ENCODE data around the gene ANKRD40.

Gene ANKRD40

DNA sequence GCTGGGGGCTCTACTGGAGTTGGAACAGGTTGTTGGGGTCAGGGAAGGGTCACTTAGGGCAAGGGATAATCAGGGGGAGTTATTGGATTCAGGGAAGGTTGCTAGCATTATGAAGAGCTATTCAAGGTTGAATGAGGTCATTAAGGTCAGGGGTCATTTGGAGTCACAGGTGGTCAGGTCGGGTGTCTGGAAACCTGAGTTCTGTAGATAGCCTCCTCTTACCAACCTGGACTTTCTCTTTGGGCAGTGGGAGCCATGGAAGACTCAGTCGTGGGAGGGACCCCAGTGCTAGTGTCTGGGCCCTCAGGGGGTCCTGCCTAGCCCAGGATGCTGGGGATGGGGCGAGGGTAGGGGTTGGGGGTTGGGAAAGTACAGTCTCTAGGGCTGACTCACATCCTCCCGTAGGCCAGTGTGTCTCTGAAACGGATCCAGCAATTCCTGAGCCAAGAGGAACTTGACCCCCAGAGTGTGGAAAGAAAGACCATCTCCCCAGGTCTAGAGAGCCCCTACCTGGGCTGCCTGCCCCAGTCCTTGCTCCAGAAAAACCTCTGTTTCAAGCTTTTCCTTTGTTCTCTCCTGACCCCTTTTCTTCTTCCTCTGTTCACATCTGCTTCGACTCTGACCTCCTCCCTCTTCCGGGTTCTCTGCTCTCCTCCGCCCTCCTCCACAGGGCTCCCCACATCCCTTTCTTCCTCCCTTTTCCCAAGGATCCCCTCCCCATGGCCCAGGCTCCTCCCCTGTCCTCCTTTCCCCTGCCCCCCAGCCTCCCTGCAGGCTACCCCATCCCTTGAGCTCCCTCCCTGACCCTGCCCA lies 39.5 kb downstream of the ANKRD40 start:
- DNase-seq: no peak

DNA sequence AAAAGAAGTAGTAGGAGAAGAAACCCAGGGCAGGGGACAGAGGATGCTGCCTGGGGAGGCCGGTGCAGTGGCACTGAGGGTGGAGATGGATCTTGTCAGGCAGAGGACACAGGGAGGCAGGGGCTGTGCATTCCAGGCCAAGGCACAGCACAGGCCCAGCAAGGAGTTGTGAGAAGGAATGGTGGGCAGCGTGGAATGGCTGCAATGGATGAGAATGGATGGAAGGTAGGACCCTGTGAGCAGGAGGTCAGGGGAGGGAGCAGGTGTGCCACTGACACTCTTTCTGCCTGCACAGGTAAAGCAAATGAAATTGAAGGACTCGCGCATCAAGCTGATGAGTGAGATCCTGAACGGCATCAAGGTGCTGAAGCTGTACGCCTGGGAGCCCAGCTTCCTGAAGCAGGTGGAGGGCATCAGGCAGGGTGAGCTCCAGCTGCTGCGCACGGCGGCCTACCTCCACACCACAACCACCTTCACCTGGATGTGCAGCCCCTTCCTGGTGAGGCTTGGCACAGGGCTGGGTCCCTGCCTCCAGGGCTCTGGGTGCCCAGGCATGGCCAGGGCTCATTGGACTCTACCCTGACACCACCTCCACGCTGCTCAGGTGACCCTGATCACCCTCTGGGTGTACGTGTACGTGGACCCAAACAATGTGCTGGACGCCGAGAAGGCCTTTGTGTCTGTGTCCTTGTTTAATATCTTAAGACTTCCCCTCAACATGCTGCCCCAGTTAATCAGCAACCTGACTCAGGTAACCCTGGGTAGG lies 40.3 kb downstream of the ANKRD40 start:
- no peak for DNase-seq

DNA sequence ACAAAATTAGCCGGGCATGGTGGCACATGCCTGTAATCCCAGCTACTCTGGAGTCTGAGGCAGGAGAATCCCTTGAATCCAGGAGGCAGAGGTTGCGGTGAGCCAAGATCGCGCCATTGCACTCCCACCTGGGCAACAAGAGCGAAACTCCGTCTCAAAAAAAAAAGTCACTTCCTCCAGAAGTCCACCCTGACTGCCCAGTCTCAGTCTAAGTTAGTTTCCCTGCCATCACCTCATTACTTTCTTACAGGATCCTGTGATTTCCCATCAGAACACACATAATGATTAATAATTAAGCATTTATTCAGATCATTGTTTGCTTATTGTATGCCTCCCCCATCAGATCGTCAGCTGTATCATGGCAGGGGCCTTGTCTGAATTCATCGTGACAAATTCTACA lies 41.4 kb downstream of the ANKRD40 start:
- no peak for DNase-seq

DNA sequence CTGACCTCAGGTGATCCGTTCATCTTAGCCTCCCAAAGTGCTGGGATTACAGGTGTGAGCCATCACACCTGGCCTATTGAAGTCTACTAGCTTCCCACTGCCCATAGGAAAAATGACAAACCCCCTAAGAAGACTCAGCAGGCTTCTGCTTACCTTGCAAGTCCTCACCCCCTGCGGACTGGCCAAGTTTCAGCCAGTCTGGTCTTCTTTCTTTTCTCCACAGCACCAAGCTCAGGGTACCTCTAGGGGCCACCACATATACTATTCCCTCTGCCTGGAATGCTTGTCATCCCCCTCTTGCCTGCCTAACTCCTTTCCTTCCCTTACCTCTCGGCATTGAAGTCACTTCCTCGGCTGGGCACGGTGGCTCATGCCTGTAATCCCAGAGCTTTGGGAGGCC lies 41.9 kb downstream of the ANKRD40 start:
- DNase-seq: no peak

DNA sequence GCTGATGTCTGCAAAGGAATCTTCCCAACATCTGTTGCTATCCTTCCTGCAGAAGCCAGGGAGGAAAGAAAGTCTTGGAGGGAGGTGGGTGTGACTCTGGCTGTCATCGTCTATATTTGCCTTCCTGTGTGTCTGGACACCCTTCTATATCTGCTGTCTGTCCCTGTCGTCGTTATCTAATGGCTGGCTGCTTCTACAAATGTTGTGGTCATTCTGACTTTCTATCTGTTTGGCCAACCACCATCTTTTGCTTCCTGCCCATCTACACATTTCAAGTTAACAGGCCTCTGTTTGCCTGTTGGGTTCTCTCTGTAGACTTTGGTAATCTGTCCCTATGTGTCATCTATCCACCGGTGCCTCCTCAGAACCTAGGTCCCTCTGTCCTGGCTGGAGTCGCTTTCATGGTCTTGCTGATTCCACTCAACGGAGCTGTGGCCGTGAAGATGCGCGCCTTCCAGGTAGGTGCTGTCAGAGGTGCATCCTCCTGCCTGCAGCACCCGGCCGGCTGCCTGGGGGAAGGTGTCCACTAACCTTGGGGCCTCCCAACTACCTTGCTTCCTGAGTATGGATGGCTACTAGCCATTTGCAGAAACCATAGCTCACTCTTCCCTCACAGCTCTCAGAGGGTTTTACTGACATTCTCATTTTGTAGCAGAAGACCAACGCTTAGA lies 42.8 kb downstream of the ANKRD40 start:
- no peak for DNase-seq

DNA sequence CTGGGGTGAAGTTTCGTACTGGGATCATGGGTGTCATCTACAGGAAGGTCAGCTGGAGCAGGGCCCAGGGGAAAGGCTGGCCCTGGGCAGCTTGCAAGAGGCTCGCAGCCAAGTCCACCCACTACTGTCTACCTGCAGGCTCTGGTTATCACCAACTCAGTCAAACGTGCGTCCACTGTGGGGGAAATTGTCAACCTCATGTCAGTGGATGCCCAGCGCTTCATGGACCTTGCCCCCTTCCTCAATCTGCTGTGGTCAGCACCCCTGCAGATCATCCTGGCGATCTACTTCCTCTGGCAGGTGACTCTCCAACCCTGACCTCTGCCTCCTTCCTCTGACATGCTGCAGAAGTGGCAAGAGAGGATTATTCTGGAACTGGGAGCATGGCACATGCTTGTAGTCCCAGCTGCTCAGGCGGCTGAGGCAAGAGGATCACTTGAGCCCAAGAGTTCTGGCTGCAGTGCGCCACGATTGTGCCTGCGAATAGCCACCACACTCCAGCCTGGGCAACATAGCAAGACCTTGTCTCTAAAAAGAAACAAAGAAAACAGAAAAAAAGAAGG lies 43.8 kb downstream of the ANKRD40 start:
- no peak for DNase-seq

DNA sequence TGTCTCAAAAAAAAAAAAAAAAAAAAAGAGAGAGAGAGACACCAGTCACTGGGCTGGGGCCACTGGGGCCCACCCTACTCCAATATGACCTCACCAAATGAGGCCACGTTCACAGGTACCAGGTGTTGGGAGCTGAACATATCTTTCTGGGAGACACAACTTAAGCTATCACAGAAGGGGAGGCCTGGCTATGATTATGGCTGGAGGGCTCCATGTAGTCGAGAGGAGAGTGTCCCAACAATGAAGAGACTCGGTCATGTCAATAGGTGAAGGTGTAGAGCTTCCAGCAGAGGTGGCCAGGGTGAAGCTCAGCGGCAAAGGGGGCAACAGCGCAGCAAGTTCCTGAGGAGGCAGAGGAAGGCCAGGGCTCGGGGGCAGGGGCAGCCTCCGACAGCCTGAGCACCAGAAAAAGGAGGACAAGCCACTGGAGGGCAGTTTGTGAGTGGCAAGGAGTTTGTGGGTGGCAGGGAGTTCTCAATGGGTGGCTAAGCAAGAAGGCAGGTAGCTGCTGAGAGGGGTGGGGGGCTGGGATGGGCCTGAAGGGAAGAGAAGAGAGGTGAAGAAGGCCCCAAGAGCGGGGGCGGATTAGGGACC lies 45.0 kb downstream of the ANKRD40 start:
- no peak for DNase-seq

DNA sequence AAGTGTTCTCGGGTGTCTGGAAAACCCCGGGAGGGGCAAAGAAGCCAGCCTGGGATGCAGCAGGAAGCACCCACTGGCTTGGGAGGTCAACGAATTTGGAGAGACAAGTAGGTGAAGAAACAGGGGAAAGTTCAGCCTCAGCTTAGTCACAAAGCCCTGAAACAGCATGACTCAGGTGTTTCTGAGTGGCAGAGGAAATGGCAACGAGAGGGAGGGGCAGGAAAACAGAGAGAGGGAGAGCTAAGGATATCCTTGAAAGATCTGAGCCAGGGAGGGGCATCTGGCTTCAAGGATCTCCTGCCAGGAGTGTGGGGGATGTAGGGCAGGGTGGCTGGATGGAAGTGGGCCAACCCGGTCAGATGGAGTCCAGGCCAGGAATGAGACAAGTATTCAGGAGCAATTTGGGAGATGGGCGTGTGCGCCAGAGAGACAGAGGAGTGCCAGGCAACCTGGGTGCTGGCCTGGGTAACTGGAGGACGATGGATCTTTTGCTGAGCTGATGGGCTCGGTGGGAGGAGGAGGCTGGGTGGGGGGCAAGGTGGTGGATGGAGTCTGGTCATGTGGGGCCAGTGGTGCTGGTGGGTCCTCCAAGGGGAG lies 45.8 kb downstream of the ANKRD40 start:
- no peak for DNase-seq

DNA sequence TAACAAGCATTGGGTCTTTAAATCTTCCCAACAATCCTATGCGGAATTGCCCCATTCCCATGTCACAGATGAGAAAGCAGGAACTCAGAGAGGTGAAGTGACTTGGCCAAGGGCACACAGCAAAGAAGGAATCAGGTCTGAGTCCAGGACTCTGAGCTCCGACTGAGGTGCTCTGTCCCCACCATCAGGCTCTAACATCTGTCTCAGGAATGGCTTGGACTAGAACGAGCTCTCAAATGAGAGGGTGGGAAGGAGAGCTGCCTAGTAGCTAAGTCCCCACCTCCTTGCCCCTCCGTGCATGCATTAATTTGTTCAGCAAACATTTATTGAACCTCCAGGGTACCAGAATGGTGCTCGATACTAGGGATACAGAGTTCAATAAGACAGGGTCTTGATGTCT lies 46.4 kb downstream of the ANKRD40 start:
- DNase-seq: no peak

DNA sequence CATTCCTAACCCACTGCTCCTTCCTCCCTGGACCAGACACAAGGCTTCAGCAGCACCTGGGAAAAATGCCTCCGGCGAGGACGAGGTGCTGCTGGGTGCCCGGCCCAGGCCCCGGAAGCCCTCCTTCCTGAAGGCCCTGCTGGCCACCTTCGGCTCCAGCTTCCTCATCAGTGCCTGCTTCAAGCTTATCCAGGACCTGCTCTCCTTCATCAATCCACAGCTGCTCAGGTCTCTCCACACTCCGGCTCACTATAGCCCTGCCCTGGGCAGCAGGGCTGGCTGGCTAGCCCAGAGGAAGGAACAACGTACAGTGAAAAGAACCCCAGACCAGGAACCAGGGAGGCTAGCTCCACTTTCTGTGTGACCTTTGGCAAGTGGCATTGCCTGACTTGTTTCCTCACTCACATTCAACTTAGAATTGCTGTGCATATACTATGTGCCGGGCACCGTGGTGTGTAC lies 46.8 kb downstream of the ANKRD40 start:
- no peak for DNase-seq

DNA sequence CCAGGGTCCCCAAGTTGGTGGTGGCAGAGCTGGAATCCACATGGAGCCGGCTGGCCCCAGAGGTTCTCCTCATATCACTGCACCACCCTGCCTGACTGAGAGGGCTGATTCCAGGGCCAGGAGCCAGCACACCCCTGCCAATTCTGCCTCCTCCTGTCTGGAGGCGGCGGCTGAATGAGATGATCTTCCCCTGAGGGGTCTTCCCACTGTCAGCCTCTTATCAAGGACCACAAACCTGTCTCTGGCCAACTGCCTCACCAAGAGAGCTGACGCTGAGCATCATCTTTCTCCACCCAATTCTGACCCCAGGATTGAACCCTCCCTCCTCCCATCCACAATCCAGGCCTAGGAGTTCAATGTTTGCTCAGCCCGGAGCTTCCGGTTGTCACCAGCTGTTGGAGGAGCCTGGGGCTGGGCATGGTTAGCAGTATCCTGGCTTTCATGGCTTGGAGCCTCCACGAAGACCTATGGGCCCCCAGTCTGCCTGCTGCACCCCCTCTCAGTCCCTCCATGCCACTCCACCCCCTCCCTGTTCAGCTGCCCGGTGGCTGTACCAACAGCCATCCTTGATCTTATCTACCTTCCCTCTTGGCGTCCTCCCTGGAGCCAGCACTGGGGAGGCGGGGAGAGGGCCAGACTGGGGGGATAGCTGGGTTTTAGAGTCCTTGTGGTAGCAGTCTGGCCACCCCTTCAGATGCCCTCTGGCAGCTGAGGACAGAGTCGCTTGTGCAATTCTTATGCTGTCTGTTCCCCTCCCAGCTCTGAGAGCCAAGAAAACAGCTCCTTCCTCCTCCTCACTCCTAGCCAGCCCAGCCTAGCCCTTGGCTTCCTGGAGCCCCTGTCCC lies 47.5 kb downstream of the ANKRD40 start:
- DNase-seq: no peak

DNA sequence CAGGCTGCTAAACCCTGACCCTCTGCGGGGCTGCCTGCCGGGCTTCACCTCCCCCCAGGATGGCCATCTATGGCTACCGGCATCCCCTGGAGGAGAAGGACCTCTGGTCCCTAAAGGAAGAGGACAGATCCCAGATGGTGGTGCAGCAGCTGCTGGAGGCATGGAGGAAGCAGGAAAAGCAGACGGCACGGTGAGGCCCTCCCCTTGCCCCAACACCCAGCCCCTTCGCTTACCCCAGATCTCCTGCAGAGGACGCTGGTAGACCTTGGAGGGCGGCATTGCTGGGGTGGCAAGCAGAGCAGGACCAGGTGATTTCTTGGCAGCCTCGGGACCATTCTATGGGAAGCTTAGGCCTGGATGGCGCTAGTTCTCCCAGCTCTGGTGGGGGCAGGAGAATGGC lies 48.5 kb downstream of the ANKRD40 start:
- DNase-seq: no peak

DNA sequence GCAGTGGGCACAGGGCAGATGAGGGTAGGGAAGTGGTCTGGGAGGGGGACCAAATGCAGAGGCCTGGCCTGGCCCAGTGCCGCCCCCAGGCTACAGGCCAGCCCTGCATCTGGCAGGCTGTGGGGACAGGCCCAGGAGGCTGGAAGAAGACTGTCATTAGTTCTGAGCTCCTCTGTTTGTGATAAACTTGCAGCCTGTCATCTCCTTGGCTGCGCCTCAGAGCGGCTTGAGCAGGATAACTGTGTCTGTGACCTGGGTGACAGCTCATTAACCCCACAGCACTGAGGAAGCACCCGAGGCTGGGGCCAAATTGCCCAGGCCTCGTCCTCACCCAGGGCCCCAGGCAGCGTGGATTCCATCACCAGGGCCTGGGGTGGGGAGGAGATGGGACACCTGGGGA lies 49.1 kb downstream of the ANKRD40 start:
- DNase-seq: no peak

DNA sequence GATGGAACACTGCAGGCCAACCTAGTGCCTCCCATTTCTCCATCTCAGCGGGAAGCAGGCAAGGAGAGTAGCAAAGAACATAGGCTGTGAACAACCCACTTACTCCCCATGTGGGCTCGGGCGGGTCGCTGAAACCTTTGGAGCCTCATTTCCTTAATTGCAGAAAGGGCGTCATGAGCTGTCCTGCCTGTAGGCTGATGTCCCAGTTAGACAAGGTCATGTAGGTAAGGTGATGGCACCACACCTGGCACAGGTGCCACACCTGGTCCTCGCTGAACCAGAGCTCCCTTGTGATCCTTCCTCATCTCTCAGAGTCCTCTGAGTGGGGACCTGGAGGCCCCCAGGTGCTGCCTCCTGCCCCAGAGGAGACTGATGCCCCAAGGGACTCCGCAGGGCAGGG lies 50.1 kb downstream of the ANKRD40 start:
- no peak for DNase-seq

DNA sequence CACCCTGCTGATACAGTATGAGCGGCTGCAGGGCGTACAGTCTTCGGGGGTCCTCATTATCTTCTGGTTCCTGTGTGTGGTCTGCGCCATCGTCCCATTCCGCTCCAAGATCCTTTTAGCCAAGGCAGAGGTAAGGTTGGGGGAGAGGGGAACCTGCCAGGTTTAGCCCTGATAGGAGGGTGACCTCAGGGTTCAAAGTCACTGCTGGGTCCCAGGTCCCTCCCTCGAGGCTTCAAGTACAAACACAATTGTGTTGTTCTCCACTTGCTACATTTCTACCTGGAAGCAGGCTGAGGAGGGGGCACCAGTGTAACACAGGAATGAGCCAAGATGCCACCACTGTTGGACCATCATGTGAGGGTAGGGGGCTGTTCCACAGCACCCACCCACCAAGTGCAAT lies 50.7 kb downstream of the ANKRD40 start:
- DNase-seq: no peak

DNA sequence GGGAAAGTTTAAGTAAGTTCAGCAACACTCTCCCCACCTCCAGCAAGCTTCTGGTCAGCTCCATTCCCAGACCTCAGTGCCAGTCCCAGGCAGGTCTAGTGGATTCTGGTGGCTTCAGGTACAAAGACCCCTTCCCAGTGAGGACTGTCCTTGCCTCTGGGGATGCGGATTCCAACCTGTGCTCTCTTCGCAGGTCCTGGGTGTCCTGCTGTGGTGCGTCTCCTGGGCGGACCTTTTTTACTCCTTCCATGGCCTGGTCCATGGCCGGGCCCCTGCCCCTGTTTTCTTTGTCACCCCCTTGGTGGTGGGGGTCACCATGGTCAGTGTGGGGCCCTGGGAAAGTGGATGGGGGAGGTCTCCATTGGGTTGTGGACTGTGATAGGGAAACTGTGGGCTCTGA lies 51.2 kb downstream of the ANKRD40 start:
- no peak for DNase-seq

DNA sequence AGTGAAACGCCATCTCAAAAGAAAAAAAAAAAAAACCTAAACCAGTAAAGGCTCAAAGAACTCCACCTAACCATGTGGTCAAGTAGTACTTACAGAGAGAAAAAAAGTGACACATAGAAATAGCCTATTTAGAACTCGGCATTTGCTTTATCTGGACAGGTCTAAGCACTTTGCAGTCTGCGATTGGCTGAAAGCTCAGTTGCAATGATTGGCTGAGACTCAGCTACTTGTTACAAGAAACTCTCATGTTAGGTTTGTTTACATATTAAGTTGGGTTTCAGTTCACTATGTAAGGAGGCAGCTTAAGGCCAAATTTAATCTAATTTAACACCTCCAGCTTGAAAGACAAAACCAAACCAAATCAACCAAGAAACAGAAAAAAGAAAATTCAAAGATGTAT lies 54.0 kb downstream of the ANKRD40 start:
- no peak for DNase-seq

DNA sequence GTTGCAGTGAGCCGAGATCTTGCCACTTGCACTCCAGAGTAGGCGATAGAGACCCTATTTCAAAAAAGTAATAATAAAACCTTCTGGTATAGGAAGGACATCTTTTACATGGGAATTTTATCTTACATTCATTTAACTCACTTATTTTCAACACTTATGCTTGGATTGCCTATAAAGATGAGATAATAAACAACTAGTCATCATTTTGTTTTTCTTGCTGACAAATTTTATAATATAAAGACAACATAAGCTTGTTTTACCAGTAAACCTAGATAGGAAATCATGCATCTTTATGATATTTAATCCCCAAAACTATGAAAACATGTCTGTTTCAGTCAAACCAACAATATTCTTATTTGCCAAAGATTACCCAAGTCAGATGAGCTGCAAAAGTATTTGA lies 56.1 kb downstream of the ANKRD40 start:
- no peak for DNase-seq

DNA sequence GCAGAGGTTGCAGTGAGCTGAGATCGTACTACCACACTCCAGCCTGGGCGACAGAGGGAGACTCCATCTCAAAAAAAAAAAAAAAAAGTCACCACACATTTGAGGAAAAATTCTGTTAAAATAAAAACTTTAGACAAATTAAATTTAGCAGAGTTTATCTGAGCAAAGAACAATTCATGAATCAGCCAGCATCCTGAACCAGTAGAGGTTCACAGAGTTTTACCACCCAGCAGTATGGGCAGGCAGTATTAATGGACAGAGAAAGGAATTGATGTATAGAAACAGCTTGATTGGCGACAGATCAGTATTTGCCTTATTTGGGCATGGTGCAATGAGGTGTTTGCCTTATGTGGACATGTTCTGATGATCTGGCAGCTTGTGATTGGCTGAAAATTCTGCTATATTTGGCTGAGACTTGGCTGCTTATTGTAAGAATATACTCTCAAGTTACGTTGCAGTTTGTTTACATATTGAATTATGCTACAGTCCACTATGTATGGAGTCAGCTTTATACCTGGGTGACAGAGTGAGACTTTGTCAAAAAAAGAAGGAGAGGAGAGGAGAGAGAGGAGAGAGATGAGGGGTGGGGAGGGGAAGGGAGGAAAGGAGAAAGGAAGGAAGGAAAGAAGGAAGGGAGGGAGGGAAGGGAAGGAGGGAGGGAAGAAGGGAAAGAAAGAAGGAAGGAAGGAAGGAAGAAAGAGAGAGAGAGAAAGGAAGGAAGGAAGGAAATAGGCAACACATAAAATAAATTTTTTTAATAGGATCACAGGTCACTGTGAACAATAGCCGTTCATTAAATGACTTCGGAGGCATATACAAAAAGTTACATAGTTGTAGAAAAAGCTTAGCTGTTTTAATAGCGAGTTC lies 58.4 kb downstream of the ANKRD40 start:
- DNase-seq: no peak

DNA sequence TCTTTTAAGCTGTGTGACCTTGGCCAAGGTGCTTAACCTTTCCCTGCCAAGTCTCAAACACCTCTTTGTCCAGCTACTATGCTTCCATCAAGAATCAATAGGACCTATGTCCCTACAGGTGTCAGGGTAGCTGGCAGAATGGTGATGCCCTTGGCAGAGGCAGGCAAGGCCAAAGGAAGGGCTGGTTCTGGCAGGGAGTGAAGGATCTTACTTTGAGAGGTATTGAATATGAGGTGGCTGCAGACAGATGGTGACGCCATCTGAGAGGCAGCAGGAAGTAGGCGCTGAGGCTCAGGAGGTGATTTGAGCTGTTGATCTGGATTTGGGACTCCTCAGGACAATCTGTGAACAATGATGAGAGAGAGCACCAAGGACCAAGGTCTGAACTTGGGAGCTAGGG lies 60.5 kb downstream of the ANKRD40 start:
- no peak for DNase-seq

Data from activated CD4-positive, CD25-positive, alpha-beta regulatory T cell (primary cell).